Astrocyte of the cerebellum (primary cell): ENCODE data around the gene TLE3.
A peak's percentile ranks its signal among the peaks of the same experiment; 100 is the strongest.

ENCODE experiments used
- DNase-seq: peaks from one replicate; pipeline ENCODE4 v3.0.0-alpha.2; 2011; ENCODE audit warnings: low read depth
- H3K4me3 ChIP-seq: 2 replicates; pipeline ENCODE4 v1.5.1; 2011; ENCODE audit warnings: mild to moderate bottlenecking, low read depth, low read length, moderate library complexity
- CTCF ChIP-seq: IDR thresholded peaks from 2 replicates; pipeline ENCODE4 v1.5.1; 2012; ENCODE audit warnings: low read length, low read depth, moderate library complexity, mild to moderate bottlenecking; ENCODE audit errors: missing control alignments
- in situ Hi-C: cut with HindIII; loops from 2 replicates; pipeline ENCODE4 v1.10.0; 2017; ENCODE audit warnings: low sequenced_read_pairs

TLE3 gene

DNA sequence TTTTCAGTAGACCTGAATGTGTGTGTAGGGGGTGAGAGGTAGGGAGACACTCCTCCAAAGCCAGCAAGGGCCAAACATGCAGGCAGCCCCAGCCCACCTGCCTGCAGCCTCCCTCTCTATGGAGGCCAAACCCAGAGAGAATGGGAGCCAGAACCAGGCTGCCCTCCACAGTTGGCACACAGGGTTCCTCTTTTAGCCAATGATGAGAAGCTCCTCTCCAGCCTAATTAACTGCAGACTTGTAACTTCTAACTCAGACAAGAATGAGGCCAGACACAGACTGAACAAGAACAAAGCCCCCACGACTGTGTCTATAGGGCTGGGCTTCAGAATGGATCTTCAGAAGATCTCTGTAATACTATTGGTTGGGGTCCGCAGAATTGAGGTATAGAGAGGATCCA is 12.3 kb upstream of the TLE3 start:
- no peak overlapping the region for H3K4me3 ChIP-seq
- DNase-seq, result no peak
- in situ Hi-C loops, result loop anchor here (5.0 kb wide), 1 partner anchor 37 kb away; no protein-coding TSS in a partner anchor
- no peak for TF ChIP-seq CTCF

- TF ChIP-seq CTCF, result no peak
- in situ Hi-C loops, result loop anchor here (5.0 kb wide), 1 partner anchor 38 kb away; no protein-coding TSS in a partner anchor
- no peak overlapping the region for H3K4me3 ChIP-seq
- no peak for DNase-seq
These were observed 11.8 kb upstream of the TLE3 start for GRCh38 chr15:70109531-70109930.

GRCh38 chr15:70103880-70104626 is 6.3 kb upstream of the TLE3 start:
- no peak overlapping the region for H3K4me3 ChIP-seq
- in situ Hi-C loops, result no loop called here
- TF ChIP-seq CTCF, result no peak
- DNase-seq, result no peak

DNA sequence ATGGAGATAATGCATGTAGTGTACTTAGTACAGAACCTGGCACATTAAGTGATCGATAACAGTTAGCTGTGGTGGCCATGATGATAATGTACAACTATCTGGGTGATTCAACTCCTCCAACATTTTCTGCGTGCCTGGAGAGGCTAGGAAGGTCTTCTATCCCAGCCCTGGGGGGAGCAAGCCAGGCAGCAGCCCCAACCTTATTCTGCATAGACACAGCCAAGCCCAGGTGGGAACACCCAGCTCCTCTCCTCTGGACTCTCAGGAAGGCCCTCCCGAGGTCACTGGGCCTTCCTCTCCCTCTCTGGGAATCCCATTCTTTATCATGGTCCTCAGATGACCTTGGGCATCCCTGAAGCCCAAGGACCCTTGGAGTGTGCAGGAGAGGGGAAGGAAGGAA is 5.1 kb upstream of the TLE3 start:
- TF ChIP-seq CTCF, result no peak
- no peak for DNase-seq
- no peak overlapping the region for H3K4me3 ChIP-seq
- in situ Hi-C loops, result no loop called here

GRCh38 chr15:70101459-70102113 is 3.9 kb upstream of the TLE3 start:
- TF ChIP-seq CTCF, result no peak
- in situ Hi-C loops, result no loop called here
- DNase-seq, result peak; percentile 89
- H3K4me3 ChIP-seq, result no peak overlapping the region

- TF ChIP-seq CTCF, result peak; percentile 25
- in situ Hi-C loops, result no loop called here
- no peak for DNase-seq
- no peak overlapping the region for H3K4me3 ChIP-seq
These were observed 3.0 kb upstream of the TLE3 start for GRCh38 chr15:70100474-70101341.
